GM12878 (cell line): Measurements from ENCODE around the gene ANKRD24.

Experiments used
- CREM ChIP-seq: IDR thresholded peaks from 2 replicates; pipeline ENCODE4 v1.6.1; 2014; ENCODE audit warnings: antibody characterized with exemption, low read depth
- TF ChIP-seq, protein P1 (sequence below), 3 experiments: IDR thresholded peaks in 2 of 3; conservative IDR thresholded peaks in 1 of 3; 2 replicates each; pipeline ENCODE4 v1.5.1; 2011; ENCODE audit warnings: low read depth in 3 of 3, low read length in 3 of 3, mild to moderate bottlenecking in 3 of 3, control low read depth in 2 of 3, moderate library complexity in 2 of 3, inconsistent platforms in 1 of 3, mixed read lengths in 1 of 3; ENCODE audit not compliant: control insufficient read depth in 2 of 3, insufficient read depth in 1 of 3; ENCODE audit errors: extremely low read depth in 1 of 3
- TF ChIP-seq, protein P2 (sequence below): IDR thresholded peaks from 2 replicates; pipeline ENCODE4 v1.6.1; 2012; ENCODE audit warnings: low read depth, low read length, improper control_type of control experiment

DNA sequence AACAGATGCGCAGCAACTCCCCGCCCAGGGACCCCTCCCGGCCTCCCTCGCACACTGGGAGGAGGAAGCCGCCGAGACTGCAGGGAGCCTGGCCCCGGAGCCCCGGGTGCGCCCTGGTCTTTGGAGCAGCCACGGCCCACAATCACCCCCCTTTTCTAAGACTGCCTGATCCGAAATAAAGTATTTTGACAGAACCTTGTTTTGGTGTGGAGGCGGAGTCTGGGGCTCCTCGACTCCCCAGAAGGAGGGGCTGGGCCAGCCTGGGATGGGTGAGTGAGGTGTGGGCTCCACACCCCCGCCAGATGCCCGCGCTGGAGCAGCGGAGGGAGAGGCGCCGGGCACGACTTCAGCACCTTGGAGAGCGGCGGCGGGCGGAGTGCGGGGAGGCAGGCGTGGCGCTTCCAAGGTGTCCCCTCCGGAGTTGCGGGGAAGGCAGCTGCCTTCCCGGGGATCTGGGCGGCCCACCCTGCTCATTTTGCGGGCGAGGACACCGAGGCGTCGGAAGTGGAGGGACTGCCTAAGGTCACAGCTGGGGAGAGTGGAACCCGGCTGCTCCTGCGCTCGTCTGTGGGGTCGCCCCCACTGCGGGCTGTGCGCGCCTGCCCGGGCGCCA is 9.5 kb upstream of the ANKRD24 start:
- TF ChIP-seq, protein P1, sequence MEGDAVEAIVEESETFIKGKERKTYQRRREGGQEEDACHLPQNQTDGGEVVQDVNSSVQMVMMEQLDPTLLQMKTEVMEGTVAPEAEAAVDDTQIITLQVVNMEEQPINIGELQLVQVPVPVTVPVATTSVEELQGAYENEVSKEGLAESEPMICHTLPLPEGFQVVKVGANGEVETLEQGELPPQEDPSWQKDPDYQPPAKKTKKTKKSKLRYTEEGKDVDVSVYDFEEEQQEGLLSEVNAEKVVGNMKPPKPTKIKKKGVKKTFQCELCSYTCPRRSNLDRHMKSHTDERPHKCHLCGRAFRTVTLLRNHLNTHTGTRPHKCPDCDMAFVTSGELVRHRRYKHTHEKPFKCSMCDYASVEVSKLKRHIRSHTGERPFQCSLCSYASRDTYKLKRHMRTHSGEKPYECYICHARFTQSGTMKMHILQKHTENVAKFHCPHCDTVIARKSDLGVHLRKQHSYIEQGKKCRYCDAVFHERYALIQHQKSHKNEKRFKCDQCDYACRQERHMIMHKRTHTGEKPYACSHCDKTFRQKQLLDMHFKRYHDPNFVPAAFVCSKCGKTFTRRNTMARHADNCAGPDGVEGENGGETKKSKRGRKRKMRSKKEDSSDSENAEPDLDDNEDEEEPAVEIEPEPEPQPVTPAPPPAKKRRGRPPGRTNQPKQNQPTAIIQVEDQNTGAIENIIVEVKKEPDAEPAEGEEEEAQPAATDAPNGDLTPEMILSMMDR (IDR thresholded peaks at IDR 0.05 in 2 of 3, conservative IDR thresholded peaks at IDR 0.05 in 1 of 3; ENCODE audit: control insufficient read depth in 2 of 3, extremely low read depth in 1 of 3, insufficient read depth in 1 of 3, low read depth in 3 of 3, low read length in 3 of 3): no peak
- TF ChIP-seq CREM: no peak
- TF ChIP-seq, protein P2, sequence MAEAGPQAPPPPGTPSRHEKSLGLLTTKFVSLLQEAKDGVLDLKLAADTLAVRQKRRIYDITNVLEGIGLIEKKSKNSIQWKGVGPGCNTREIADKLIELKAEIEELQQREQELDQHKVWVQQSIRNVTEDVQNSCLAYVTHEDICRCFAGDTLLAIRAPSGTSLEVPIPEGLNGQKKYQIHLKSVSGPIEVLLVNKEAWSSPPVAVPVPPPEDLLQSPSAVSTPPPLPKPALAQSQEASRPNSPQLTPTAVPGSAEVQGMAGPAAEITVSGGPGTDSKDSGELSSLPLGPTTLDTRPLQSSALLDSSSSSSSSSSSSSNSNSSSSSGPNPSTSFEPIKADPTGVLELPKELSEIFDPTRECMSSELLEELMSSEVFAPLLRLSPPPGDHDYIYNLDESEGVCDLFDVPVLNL: no peak
